HG03469 (cell line): ENCODE results near the gene CDC42EP2.

ENCODE experiments used
- ATAC-seq: cut with Tn5 transposase; IDR thresholded peaks from one replicate; pipeline ENCODE4 v1.9.1; 2021; ENCODE audit warnings: mild to moderate bottlenecking, moderate library complexity, moderate number of reproducible peaks; ENCODE audit not compliant: unreplicated experiment

The CDC42EP2 gene

GRCh38 chr11:65297026-65297672 is 17.5 kb upstream of the CDC42EP2 start:
- ATAC-seq, result no peak

GRCh38 chr11:65298131-65298535 is 16.5 kb upstream of the CDC42EP2 start:
- no peak for ATAC-seq

- ATAC-seq, result no peak
Observed at GRCh38 chr11:65298655-65299179, 15.9 kb upstream of the CDC42EP2 start.

GRCh38 chr11:65300621-65301275 is 13.9 kb upstream of the CDC42EP2 start:
- ATAC-seq, result no peak

- ATAC-seq, result no peak
Observed at GRCh38 chr11:65301491-65302329, 13.0 kb upstream of the CDC42EP2 start.

- ATAC-seq, result no peak
Observed at GRCh38 chr11:65303555-65303954, 11.1 kb upstream of the CDC42EP2 start.

GRCh38 chr11:65304110-65304509 is 10.6 kb upstream of the CDC42EP2 start:
- no peak for ATAC-seq

GRCh38 chr11:65304613-65305012 is 10.1 kb upstream of the CDC42EP2 start:
- no peak for ATAC-seq

GRCh38 chr11:65305501-65306268 is 9.0 kb upstream of the CDC42EP2 start:
- ATAC-seq, result no peak

- no peak for ATAC-seq
Observed at GRCh38 chr11:65307298-65308229, 7.1 kb upstream of the CDC42EP2 start.

- ATAC-seq, result no peak
Observed at GRCh38 chr11:65308281-65308891, 6.3 kb upstream of the CDC42EP2 start.

GRCh38 chr11:65309006-65309405 is 5.7 kb upstream of the CDC42EP2 start:
- ATAC-seq, result no peak

- no peak for ATAC-seq
Observed at GRCh38 chr11:65310215-65310614, 4.5 kb upstream of the CDC42EP2 start.

- ATAC-seq, result no peak
Observed at GRCh38 chr11:65310736-65311135, 3.9 kb upstream of the CDC42EP2 start.

- no peak for ATAC-seq
Observed at GRCh38 chr11:65311170-65311678, 3.4 kb upstream of the CDC42EP2 start.

GRCh38 chr11:65315204-65315865 is 669 bp downstream of the CDC42EP2 start:
- ATAC-seq, result no peak

GRCh38 chr11:65315866-65316226 is 1.2 kb downstream of the CDC42EP2 start:
- no peak for ATAC-seq

GRCh38 chr11:65316227-65317024 is 1.8 kb downstream of the CDC42EP2 start:
- no peak for ATAC-seq
